Measurements from ENCODE around the gene GPT2. TPM values are rescaled to one million over a fixed set of nuclear protein-coding genes. Genes with fewer than 3 reads are reported as not detected.

Gene GPT2
- total RNA-seq, 1 donor from 2014 or later: 18.4 TPM

DNA sequence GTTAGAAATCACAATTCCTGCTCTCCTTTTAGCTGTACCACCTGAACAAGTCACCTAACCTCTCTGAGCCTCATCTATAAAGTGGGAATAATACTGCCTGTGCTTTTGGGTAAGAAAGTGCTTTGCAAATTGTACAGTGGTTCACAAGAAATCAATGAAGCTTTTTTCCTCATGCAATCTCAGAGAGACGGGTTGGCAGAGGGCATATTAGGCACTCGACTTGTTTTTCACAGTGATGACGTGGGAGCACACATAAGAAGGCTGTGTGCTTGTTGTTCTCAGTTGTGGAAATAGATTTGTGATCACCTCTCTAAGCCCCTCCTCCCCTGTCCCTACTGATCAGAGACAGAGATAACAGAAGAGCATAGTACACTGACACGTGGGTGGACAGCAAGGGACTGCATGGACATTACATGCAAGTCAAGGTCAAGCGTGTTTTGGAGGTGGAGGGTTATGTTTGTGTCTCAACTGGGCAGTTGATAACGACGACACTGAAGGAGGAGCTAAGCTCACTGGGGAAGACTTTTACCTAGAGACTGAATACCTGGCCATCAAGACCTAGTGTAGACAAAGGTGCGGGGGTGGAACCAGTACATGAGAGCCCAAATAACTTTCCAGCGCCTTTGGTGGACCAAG is 1.7 kb upstream of the GPT2 start:
- TF ChIP-seq POLR2A (IDR thresholded peaks at IDR 0.05) (no peak), POLR2AphosphoS5 (IDR thresholded peaks at IDR 0.05; ENCODE audit: insufficient read depth in 1 of 2, low read depth in 1 of 2) (no peak)
- intact Hi-C loops (cut with DNase I): no loop called here
- Histone ChIP-seq H3K9me3 (no peaks in the 10 kb centered on the region), H3K27me3 (no peaks in the 10 kb centered on the region), H3K4me1 (peaks cover 13% of the 10 kb centered on the region), H3K27ac (no peak overlapping the region), H3K36me3 (no peaks in the 10 kb centered on the region), H3K4me3 (no peak overlapping the region)
- no peak for DNase-seq (ENCODE audit: extremely low spot score in 2 of 2)

DNA sequence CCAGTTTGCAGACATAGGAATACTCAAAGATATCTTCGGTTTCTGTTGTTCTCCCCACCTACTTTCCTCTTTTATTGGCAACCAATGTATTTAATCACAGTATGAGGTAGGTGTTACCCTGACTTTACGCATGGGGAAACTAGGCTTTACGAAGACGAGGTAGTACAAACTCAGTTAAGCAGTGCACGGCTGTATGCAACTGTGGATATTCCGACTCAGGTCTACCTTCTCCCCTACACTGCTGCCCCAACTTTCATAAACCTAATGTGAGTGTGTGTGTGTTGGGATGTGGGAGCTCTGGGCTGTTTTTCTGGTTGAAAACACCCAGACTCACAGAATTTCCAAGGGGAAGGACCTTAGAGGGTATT is 1.2 kb upstream of the GPT2 start:
- Histone ChIP-seq H3K9me3 (no peaks in the 10 kb centered on the region), H3K4me1 (peaks cover 13% of the 10 kb centered on the region), H3K36me3 (no peaks in the 10 kb centered on the region), H3K4me3 (peak overlapping the region in 1 of 2 donors; percentile 77), H3K27ac (no peak overlapping the region), H3K27me3 (no peaks in the 10 kb centered on the region)
- intact Hi-C loops (cut with DNase I): no loop called here
- TF ChIP-seq, protein P1, sequence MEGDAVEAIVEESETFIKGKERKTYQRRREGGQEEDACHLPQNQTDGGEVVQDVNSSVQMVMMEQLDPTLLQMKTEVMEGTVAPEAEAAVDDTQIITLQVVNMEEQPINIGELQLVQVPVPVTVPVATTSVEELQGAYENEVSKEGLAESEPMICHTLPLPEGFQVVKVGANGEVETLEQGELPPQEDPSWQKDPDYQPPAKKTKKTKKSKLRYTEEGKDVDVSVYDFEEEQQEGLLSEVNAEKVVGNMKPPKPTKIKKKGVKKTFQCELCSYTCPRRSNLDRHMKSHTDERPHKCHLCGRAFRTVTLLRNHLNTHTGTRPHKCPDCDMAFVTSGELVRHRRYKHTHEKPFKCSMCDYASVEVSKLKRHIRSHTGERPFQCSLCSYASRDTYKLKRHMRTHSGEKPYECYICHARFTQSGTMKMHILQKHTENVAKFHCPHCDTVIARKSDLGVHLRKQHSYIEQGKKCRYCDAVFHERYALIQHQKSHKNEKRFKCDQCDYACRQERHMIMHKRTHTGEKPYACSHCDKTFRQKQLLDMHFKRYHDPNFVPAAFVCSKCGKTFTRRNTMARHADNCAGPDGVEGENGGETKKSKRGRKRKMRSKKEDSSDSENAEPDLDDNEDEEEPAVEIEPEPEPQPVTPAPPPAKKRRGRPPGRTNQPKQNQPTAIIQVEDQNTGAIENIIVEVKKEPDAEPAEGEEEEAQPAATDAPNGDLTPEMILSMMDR (IDR thresholded peaks at IDR 0.05): no peak
- TF ChIP-seq POLR2AphosphoS5 (IDR thresholded peaks at IDR 0.05; ENCODE audit: insufficient read depth in 1 of 2, low read depth in 1 of 2) (no peak), POLR2A (IDR thresholded peaks at IDR 0.05) (no peak)
- DNase-seq (ENCODE audit: extremely low spot score in 2 of 2): no peak

DNA sequence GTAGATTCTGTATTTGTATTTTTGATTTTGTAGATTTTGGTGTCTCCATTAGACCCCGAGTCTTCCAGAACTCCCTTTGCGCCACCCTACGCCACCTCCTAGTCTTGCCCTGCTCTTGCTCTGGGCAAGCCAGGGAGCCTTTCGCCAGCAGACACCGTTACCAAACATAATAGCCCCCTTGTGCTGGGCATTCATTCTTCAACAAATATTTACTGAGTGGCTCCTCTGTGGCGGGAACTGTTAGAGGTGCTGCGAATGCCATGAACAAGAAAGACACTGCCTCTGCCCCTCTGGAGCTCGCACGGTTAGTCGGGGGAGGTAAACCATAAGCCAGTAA is 841 bp upstream of the GPT2 start:
- TF ChIP-seq POLR2A (IDR thresholded peaks at IDR 0.05) (no peak), POLR2AphosphoS5 (IDR thresholded peaks at IDR 0.05; ENCODE audit: insufficient read depth in 1 of 2, low read depth in 1 of 2) (no peak)
- TF ChIP-seq, protein P1 (IDR thresholded peaks at IDR 0.05): no peak
- H3K4me3 ChIP-seq: peak overlapping the region; percentile 61 to 77
- peak overlapping the region; percentile 7 for H3K27ac ChIP-seq
- no peaks in the 10 kb centered on the region for H3K9me3 ChIP-seq
- peaks cover 13% of the 10 kb centered on the region for H3K4me1 ChIP-seq
- H3K27me3 ChIP-seq: no peaks in the 10 kb centered on the region
- no peaks in the 10 kb centered on the region for H3K36me3 ChIP-seq
- DNase-seq (ENCODE audit: extremely low spot score in 2 of 2): no peak
- intact Hi-C loops (cut with DNase I): no loop called here

DNA sequence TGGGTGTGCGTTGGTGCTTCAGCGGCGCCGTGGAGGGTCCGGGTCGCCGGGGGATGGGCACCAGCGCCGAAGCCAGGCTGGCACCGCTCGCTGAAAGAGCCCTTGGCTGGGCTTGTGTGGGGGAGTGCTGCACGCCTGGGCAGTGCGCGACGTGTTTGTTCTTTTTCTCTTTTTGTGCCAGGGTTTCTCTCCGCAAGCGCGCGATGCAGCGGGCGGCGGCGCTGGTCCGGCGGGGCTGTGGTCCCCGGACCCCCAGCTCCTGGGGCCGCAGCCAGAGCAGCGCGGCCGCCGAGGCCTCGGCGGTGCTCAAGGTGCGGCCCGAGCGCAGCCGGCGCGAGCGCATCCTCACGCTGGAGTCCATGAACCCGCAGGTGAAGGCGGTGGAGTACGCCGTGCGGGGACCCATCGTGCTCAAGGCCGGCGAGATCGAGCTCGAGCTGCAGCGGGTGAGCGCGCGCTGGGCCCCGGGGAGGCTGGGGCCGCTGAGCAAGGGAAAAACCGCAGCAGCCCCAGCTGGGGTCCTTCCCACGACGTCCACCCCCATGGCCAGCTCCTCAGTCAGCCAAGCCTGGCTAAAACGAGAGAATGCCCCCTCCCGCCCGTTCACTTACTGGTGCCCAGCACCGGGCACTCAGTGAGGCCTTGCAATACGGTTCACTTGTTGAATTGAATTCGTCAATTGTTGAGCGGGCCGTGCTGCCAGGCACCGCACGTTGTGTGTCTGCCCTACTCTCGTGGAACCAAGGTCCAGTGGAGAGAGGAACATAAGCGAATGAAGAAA is 541 bp downstream of the GPT2 start:
- H3K9me3 ChIP-seq: no peaks in the 10 kb centered on the region
- DNase-seq (ENCODE audit: extremely low spot score in 2 of 2): no peak
- peaks cover 13% of the 10 kb centered on the region for H3K4me1 ChIP-seq
- H3K27ac ChIP-seq: peak overlapping the region; percentile 12
- no peak for TF ChIP-seq POLR2A (IDR thresholded peaks at IDR 0.05)
- TF ChIP-seq, protein P1 (IDR thresholded peaks at IDR 0.05): no peak
- no peak for TF ChIP-seq POLR2AphosphoS5 (IDR thresholded peaks at IDR 0.05; ENCODE audit: insufficient read depth in 1 of 2, low read depth in 1 of 2)
- intact Hi-C loops (cut with DNase I): no loop called here
- H3K27me3 ChIP-seq: no peaks in the 10 kb centered on the region
- peak overlapping the region; percentile 61 to 77 for H3K4me3 ChIP-seq
- no peaks in the 10 kb centered on the region for H3K36me3 ChIP-seq

DNA sequence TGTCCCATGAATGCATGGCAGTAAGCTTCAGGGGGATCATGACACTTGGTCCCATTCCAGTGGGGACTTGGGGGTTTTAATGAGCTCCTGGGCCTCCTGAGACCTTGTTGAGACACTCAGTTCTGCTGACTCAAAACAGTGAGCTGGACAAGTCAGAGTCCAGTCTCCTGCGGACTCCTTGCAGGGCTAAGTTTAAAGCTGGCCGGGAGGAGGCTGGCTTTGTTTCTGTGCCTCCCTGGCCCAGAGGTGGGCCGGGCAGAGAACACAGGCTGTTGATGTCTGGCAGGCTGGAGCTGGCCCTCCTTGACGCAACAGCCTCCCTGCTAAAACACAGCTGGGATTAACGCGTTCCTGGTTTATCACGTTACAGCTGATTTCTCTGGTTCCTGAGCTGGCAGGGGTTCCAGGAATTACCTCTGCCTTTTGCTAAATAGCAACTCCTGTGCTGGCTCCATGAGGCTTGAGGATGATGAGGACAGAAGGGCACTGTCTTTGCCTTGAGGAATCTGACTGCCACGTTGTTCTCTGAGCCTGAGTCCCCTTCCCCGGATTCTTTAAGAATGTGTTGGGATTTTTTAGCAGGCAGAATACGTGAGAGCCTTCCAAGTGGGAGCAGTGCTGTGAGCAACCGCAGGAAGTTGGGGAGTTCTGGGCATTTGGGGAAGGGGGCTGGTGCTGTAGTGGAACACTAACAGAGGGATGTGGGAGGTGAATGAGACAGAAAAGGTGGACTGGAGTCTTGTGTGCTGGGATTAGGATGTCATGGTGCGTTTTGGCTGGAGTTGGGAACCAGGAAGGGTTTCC is 2.0 kb downstream of the GPT2 start:
- Histone ChIP-seq H3K27ac (peak overlapping the region; percentile 41), H3K9me3 (no peaks in the 10 kb centered on the region), H3K36me3 (no peaks in the 10 kb centered on the region), H3K4me3 (peak overlapping the region in 1 of 2 donors; percentile 77), H3K4me1 (peaks cover 13% of the 10 kb centered on the region), H3K27me3 (no peaks in the 10 kb centered on the region)
- no peak for DNase-seq (ENCODE audit: extremely low spot score in 2 of 2)
- peak in 1 of 2 donors; percentile 29 for TF ChIP-seq POLR2AphosphoS5 (IDR thresholded peaks at IDR 0.05; ENCODE audit: insufficient read depth in 1 of 2, low read depth in 1 of 2)
- TF ChIP-seq, protein P1 (IDR thresholded peaks at IDR 0.05): no peak
- TF ChIP-seq POLR2A (IDR thresholded peaks at IDR 0.05): peak in 1 of 2 donors; percentile 14
- intact Hi-C loops (cut with DNase I): no loop called here

Measured in vagina (tissue), 2 donors.